ENCODE data around the gene GNRHR.
"Not testable (repeated sequence)": the region's sequence is repeated elsewhere in the genome, so short reads cannot be mapped to it uniquely, and the experiment has no call there.

GNRHR gene

DNA sequence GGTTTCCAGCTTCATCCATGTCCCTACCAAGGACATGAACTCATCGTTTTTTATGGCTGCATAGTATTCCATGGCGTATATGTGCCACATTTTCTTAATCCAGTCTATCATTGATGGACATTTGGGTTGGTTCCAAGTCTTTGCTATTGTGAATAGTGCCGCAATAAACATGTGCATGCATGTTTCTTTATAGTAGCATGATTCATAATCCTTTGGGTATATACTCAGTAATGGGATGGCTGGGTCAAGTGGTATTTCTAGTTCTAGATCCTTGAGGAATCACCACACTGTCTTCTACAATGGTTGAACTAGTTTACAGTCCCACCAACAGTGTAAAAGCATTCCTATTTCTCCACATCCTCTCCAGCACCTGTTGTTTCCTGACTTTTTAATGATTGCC lies 23.7 kb downstream of the GNRHR start:
- DNase-seq (ENCODE audit: low read depth in 2 of 2, low spot score in 1 of 2), result not testable (repeated sequence)

DNA sequence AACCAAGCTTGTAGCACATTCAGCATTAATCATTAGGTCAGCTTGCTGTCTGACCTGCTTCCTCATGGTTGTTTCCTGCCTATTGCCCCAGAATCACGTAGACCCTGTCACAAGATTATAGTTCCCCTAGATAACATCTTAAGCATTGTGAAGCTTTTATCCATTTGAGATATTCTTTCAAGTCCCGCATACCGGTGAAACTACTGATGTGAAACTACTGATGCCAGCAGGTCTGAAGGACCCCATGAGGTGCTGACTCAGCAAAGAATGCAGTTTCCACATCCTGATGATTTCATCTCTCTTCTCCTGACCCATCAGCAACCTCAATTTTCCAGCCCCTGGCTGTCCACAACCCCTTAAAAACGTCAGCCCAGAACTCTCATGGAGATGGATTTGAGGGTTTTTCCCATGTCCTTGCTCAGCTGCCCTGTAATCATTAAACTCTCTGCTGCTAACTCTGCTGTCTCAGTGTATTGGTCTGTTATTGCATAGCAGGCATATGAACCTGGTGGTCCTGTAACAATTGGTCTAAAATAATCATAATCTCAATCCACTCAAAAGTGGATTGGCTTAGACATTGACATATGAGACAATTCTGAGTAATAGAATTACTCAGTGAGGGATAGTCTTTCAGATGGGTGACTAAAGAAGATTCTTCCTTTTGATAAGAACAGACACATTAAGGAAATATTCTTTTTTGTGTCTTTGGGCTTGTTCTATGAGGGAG lies 26.9 kb downstream of the GNRHR start:
- DNase-seq (ENCODE audit: low read depth in 2 of 2, low spot score in 1 of 2), result no peak

DNA sequence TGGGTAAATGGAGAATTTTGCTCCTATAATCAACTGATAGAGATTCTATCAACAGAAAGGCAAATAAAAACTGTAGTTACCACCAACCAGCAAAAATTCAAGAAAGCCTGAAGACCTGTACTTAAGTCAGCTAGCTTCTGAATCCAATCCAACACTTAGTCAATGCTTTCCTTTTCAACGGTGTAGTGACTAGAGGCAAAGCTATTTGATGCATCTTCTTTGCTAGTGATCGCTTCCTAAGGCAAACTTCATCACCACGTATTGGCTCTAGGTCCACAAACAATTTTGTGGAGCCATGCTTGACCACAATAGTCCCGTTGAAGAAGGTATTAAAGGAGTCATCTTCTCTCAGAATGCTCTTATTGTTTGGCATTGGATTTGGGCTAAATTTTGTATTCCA lies 28.2 kb downstream of the GNRHR start:
- no peak for DNase-seq (ENCODE audit: low read depth in 2 of 2, low spot score in 1 of 2)

DNA sequence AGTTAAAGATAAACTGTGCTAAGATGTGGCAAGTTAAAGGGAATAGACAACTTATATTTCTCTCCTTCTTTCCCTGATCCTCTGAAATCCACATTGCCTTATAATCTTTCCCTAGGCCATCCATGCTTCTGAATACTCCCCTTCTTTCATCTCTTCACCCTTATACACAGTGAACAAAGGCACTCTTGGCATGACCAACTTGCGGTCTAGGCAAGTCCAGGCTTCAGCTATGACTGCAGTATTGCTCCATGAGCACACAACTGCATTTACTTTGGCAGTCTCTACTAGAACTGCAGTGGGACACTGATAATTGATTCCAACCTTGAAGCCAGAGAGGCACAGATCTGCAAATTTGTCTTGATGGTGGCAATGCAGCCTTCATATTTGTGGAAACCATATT lies 29.1 kb downstream of the GNRHR start:
- DNase-seq (ENCODE audit: low read depth in 2 of 2, low spot score in 1 of 2), result no peak

DNA sequence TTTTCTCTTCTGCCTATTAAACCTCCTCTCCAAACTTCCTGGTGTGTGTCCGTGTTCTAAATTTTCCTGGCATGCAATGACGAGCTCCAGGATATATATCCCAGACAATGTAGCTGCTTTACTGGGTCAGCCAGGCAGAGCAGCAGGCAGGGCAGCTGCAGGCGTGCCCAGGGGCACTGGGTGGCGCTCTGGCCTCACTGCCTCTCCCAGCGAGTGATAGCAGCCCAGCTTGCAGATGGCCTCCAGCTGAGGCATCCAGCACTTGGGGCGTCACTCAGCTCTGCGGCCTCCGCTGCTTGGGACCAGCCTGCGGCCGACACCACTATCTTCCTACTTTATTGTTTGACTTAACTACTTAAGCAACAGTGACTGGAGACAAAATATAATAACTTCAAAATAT lies 30.2 kb downstream of the GNRHR start:
- DNase-seq (ENCODE audit: low read depth in 2 of 2, low spot score in 1 of 2), result no peak

DNA sequence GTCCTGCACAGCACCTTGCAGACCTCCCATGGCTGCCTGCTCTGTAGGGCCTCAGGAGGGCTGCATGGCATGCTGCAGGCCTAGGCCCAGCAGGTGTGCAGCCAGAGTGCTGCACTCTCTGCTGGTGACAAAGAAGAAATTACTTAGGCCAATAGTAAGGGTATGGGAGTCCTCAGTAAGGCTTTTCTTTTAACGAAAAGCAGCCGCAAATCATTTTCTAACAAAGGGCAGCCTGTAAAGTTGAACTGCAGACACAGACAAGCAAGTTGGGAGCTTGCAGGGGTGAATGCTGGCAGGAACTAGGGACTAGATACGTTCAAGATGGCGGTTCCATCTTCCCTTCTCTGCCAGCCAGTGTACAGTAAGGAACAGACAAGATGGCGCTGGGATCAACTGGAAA lies 30.8 kb downstream of the GNRHR start:
- DNase-seq (ENCODE audit: low read depth in 2 of 2, low spot score in 1 of 2), result no peak

DNA sequence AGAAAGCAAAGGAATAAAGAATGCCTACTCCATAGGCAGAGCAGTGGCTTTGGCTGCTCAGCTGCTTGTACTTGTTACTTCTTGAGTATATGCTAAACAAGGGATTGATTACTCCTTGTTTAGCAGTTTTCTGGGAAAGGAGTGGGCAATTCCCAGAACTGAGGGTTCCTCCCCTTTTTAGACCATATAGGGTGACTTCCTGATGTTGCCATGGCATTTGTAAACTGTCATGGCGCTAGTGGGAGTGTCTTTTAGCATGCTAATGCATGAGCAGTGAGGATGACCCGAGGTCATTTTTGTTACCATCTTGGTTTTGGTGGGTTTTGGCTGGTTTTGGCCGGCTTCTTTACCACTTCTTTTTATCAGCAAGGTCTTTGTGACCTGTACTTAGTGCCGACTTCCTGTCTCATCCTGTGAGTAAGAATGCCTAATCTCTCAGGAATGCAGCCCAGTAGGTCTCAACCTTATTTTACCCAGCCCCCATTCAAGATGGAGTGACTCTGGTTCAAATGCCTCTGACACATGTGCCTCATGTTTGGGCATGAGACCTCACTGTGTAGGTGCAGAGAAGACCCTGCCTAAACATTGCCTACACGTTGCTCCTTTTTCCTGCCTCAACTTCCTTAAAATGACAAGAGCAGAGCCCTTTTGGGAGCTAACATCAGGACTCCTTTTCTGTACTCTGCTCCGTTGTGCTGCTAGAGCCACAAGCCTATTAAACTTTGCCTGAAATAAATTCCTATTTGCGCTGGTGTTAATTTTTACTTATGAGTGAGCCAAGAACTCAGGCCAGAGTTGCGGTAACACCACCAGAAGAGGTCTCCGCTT lies 32.2 kb downstream of the GNRHR start:
- DNase-seq (ENCODE audit: low read depth in 2 of 2, low spot score in 1 of 2), result no peak

DNA sequence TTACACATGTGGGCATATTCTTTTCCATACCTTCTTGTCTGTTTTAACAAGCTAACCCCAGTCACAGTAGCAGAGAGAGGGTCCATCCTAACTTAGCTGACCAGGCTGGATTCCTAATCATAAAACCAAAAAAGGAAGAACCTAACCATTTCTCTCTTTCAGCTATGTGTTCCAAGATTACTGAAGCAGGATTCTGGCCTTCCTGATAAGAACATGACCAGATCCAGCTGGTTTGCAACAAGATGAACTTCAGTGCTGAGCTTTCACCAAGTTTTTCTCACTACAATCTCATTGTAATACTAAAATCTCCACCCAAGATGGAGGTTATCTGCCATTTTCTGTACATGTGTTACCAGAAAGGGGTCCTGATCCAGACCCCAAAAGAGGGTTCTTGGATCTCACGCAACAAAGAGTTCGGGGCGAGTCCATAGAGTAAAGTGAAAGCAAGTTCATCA lies 32.8 kb downstream of the GNRHR start:
- no peak for DNase-seq (ENCODE audit: low read depth in 2 of 2, low spot score in 1 of 2)

DNA sequence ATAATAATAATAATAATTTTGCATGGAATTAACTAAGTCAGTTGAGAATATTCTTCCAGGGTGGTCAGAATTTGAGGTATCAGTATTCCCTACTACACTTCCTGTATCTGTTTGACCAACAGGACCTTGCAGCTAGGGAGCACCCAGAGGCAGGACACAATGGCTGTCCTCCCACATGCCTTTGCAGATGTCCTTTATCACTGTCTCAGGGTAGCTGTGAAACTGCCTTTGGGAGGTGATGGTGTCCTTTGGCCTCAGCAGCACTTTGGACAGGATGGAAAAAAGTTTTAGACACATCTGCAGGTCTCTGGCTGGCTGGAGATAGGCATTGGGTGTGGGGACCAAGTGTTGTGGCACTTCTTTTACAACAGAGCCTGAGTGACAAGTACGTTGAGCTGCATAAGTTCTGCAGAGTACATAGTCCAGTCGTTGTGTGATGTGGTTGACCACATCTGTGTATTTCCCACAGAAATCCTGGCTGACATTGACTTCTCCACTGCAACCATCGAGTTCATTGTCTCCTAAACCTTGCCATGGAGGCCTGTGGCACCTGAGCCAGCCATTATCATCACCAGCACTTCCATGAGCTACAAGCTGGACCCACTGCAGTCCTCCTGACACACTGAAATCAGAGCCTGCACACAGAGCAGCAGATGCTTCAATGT lies 34.1 kb downstream of the GNRHR start:
- no peak for DNase-seq (ENCODE audit: low read depth in 2 of 2, low spot score in 1 of 2)

DNA sequence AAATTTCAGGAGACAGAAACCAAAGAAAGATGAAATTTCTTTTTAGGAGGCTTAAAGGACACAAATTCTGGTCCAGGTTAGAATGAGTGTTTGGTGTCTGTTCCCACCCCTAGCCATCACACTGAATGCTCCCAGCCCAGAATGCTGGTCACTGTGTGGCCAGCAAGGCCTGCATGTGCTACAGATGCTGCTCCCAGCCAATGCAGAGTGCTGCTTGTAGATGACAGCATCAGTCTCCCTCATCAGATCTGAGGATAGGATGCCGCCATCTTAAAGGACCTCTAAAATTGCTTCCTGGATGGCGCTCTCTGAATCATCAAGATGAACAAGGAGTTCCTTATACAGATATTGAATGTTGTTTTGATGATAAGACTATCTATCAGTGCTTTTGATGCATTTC lies 35.3 kb downstream of the GNRHR start:
- no peak for DNase-seq (ENCODE audit: low read depth in 2 of 2, low spot score in 1 of 2)

DNA sequence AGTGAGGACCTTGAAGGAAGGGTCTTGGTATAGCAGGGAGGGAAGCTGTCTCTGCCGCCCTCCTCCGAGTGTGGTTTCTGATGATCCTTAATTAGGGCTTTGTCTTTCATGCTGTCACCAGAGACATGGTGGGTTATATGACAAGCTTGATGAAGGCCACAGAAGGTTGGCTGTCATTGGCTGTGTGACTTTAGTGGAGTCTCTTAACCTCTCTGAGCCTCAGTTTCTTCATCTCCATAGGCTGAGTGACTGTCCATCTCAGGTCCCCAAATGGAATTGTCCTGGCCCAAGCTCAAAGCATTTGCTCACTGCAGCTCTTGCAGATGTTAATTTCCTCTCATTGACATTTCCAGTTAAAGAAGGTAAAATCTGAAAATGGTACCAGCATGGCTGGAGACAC lies 36.6 kb downstream of the GNRHR start:
- DNase-seq (ENCODE audit: low read depth in 2 of 2, low spot score in 1 of 2), result no peak

DNA sequence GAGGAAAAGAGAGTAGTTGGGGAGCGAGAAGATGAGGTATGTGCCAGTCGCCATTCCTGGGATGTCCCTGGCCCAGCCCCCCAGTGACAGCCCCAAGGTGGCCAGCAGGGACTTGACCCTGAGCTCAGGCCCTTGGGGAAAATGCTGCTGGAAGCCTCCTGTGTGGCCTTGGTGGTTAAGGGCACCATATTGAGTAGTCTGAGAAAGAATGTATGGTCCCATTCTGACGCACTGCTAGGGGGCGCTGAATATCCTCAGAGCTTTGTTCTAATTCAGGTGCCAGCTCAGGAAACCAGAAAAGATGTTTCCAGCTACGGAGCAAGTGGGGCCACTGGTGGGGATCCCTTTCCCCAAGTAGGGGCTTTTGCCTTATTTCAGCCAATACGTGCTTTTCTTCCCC lies 39.2 kb downstream of the GNRHR start:
- DNase-seq (ENCODE audit: low read depth in 2 of 2, low spot score in 1 of 2), result no peak

DNA sequence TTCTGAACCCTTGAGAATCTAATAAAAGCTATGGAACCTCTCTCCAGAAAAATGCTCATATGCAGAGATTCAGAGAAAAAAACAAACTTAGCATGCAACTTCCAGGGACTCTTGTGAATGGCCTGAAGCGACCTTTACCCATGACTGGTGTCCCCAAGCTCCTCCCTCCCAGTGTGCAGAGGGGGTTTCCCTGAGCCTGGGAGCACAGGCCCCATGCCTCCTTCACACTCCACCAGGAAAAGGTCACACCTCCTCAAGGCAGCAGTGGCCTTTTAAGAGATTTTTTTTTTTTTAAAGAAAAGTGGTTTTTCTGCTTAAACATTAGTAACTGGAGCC lies 40.0 kb downstream of the GNRHR start:
- no peak for DNase-seq (ENCODE audit: low read depth in 2 of 2, low spot score in 1 of 2)

DNA sequence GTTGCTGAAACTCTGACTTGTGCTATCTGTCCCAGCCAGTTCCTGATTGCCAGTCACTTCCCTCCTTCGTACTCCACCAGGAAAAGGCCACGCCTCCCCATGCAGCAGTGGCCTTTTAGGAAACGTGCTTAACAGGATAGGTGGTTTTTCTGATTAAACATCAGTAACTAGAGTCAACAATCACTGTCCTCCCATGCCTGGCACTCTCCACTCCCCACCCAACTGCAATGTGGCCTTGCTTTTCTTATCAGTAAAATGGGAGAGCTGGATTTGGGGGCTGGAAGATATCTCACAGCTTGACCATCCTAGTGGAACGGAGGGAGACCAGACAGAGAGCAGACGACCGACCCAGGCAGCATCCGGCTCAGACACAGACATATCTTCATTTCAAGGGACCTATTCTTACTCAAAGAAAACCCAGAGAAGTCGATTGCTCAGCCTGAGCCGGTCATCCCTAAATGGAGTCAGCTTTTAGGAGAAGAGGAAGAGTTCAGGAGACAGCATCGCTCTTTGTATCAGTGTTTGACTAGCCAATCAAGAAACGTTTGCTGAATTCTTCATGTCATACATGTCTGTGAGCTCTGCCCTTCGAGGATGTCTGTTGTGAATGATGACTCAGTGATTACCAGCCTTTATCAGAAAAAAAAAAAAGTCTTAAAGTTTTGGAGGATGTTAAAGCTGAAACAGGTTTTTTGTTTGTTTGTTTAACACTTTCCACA lies 40.5 kb downstream of the GNRHR start:
- no peak for DNase-seq (ENCODE audit: low read depth in 2 of 2, low spot score in 1 of 2)

DNA sequence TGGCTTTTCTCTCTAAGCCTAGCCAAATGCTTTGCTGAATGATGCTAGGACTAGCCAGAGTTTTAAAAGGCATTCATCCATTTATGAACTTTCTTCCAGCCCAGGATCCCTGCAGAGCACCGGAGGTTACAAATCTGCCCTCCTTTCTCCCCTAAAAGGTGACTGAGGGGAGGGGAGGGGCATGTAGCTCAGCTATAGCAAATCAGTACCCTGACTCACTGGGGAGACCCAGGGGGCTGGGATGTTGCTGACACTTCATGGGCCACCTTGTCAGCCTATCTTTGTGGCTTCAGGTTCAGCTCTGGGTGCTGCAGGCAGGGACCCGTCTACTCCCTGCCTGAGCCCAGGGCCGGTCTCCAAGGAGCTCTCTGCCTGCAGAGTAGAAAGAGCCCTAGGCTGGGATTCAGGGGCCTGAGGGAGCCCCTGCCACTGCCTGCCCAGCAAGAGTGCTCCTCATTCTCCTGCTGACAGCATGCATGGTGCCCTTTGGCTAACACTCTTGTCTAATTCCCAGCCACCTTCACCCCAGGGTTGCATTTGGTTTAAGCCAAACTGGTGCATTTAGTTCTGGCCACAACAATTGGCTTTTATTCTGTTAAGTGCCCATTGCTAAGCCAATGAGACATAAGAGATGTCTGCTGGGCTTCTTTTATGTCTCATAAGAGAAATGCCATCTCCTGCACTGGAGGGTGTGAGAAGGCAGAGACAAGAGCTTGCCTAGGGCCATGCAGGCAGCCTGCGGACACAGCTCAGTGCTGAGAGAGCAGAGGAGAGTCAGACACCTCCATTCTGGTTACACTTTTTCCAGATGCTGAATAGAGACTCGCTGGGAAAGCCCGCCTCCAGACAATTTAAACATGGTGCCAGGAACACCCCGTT lies 41.3 kb downstream of the GNRHR start:
- DNase-seq (ENCODE audit: low read depth in 2 of 2, low spot score in 1 of 2), result no peak

DNA sequence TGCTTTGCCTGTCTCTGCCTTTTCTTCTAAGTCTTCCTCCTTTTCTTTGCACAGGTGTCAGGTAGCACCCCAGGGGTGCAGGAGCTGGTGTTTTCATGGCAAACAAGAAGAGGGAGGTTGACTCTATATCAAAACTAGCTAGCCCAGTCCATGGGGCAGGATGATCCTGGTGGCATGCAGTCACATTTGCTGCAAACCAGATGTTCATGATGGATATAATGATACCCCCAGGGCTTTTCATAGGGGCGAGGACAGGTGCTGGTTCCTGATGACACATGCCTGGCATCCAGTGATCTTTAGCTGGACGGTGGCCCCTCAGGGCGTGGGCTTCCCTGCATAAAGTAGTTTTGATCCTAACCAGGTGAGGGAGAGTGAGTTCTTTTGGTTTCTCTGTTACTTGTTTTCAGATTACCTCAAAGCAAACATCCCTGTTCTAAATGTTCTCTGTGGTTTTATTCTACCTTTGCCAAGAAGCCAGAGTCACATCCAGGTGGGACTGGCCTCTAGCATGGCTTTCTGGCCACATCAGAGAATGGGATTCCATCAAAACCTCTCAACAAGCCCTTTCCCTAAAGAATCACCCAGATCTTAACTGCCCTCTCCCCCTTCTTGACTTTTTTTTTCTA lies 42.1 kb downstream of the GNRHR start:
- DNase-seq (ENCODE audit: low read depth in 2 of 2, low spot score in 1 of 2), result no peak

DNA sequence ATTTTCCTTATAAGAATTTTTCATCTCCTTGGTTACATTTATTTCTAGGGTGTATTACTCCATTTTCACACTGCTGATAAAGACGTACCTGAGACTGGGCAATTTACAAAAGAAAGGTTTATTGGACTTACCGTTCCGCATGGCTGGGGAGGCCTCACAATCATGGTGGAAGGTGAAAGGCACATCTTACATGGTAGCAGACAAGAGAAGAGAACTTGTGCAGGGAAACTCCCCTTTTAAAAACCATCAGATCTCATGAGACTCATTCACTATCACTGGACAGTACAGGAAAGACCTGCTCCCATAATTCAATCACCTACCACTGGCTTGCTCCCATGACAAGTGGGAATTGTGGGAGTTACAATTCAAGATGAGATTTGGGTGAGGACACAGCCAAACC lies 47.5 kb downstream of the GNRHR start:
- not testable (repeated sequence) for DNase-seq (ENCODE audit: low read depth in 2 of 2, low spot score in 1 of 2)

DNA sequence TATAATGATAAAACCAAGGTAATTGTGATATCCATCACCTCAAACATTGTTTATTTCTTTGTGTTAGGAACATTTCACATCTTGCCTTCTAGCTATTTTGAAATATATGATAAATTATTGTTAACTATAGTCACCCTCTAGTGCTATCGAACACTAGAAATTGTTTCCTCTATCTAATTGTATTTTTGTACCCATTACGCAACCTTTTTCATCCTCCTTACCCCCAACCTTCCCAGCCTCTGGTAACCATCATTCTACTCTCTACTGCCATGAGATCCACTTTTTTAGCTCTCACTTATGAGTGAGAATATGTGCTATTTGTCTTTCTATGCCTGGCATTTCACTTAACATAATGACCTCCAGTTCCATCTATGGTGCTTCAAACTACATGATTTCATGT lies 49.3 kb downstream of the GNRHR start:
- no peak for DNase-seq (ENCODE audit: low read depth in 2 of 2, low spot score in 1 of 2)

DNA sequence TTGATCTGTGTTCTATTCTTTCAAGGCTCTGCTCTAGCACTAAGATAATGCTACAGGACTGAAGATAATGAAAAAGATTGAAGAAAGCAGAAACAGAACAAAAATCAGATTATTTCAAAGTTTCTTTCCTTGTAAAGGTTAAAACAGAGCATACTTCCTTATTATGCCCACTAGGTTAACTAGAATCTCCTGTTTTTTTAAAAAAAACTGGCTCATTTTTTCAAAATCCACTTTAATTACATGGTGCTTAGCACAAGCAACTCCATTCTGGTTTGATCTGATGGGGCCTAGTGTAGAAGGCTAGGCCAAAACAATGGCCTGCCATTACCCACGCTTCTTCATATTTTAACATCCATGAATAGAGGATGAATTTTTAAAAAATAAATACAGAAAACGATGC lies 52.0 kb downstream of the GNRHR start:
- DNase-seq (ENCODE audit: low read depth in 2 of 2, low spot score in 1 of 2), result no peak

DNA sequence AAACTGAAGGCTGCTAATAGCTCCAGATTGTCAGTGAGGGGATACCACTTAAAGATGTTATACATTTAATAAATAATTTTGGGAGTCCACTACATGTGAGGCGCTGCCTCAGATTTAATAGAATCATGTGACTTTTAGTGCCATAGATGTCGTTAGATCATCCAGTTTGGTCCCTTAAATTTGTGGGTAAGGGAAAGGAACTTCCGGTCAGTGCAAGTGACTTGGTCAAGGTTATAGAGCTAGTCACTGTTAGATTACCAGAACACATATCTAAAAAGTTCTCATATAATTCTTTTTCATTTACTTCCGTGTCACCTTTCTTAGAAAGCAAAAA lies 52.7 kb downstream of the GNRHR start:
- no peak for DNase-seq (ENCODE audit: low read depth in 2 of 2, low spot score in 1 of 2)

Data from stimulated activated CD8-positive, alpha-beta memory T cell treated with anti-CD3 and anti-CD28 coated beads, Interleukin-4, amount 100 ng/mL, for 4 hours (primary cell).